Stimulated activated CD8-positive, alpha-beta memory T cell treated with anti-CD3 and anti-CD28 coated beads, Interleukin-7, amount 100 ng/mL, for 48 hours (primary cell): ENCODE data around the gene TMEM11.
A peak's percentile ranks its signal among the peaks of the same experiment; 100 is the strongest.
"Not testable (repeated sequence)": the region's sequence is repeated elsewhere in the genome, so short reads cannot be mapped to it uniquely, and the experiment has no call there.

ENCODE experiments used
- DNase-seq, 2 donors: peaks; one replicate each; pipeline ENCODE4 v3.0.0-alpha.2; 2020; ENCODE audit warnings: low read depth in 1 of 2; ENCODE audit errors: extremely low read depth in 1 of 2

The TMEM11 gene

DNA sequence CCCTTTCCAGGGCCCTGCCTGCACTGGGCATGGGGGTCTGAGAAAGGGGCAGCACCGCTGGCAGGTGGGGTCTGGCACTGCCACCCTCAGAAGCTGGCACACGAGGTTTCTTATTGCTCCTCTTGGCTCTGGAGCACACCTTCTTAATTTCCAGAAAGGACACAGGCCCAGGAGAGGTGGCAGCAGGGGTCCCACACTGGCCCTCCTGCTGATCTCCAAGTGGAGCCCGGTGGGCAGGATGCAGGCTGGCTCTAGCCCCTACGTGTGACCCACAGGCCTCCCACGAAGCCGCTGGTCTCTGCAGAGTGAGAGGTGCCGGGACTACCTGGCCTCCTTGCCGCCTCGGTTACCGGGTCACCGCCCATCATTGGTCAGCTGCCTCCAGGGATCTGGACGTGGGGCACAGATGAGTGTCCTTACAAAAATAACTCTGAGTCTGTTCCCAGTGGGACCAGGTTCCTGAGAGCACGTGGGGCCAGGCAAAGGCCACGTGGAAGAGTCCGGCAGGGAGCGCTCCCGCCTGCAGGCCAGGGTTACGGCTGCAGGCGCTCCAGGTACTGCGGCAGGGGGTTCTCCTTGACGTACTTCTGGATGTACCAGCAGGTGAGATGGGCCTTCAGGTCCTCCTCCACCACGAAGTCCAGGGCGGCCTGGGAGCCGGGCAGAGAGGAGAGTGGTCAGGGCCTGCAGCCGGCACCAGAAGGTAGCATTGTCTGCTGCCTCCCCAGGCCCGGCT, 29.0 kb upstream of the TMEM11 start:
- no peak for DNase-seq

DNA sequence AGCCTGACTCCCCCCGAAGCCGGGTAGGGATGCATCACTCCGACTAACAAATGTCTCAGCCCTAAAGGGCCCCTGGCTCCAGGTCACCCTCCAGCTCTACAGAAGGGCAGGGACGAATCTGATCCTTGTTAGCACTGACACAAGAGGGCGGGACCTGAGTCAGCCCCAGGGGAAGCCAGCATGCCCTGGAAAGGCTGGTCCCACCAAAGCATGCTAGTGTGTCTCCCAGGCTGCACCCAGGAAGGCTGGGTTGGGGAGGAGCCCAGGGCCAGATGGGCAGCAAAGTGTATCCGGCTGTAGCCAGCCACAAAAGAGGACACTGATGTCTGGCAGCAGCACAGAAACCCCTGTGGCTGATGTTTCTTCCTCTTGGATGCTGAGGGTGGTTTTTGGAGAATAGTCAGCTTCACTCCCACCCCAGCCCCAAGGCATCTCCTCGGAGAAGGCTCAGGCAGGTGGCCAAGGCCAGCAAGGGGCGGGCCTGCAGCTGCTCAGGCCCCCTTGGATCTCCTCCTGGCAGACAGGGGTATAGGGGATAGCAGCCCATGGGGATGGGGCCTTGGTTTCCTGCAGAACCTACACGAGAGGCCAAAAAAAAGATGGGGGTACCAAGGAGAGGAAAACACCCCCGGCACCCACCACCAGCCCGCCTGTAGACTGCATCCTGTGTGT, 28.2 kb upstream of the TMEM11 start:
- DNase-seq, result no peak

DNA sequence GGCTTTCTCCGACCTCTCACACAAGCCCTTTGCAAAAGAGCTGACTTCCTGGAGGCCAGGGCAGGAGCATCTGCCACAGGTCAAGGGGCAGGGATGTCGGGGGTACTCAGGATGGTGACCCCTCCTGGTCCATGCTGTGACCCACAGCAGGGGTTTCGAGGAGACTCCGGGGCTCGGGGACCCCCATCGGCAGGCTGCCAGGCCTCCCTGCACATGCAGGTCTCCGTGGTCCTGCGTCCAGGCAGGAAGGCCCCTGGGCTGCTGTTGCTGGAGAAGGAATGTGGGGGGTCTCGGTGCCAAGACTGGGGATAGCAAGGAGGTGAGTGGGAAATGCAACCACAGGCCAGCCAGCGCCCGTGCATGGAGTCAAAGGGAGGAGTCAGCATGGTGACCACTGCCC, 27.6 kb upstream of the TMEM11 start:
- DNase-seq, result no peak

DNA sequence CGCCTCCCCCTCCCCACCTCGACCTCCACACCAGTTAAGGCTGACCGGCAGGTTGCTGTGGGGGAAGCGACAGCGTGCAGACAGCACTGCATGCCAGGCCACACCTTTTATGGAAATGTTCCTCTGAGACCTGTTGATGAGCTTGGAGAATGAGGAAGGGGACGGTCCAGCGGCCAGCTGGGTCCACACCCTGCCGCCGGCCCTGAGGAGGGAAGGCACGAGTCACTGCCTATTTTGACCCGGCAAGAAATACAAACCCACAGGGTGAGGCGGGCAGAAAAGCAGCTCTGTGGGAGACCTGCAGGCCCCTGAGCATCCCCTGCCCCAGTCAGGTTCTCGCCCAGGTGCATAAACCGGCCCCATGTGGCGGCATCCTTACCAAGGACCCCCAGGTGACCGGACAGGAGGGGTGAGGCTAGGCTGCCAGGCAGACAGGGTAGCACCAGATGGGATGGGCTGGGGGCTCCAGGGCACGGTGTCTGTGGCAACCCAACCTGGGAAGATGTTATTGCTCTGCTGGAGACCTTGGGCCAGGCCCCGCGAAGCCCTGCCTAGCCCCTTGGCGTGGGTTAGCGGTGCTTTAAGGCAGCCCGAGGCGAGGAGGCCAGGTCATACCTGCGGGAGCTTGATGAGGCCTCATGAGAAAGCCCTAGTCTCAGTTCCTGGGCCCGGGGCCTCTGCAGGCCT, 26.6 kb upstream of the TMEM11 start:
- DNase-seq, result no peak

DNA sequence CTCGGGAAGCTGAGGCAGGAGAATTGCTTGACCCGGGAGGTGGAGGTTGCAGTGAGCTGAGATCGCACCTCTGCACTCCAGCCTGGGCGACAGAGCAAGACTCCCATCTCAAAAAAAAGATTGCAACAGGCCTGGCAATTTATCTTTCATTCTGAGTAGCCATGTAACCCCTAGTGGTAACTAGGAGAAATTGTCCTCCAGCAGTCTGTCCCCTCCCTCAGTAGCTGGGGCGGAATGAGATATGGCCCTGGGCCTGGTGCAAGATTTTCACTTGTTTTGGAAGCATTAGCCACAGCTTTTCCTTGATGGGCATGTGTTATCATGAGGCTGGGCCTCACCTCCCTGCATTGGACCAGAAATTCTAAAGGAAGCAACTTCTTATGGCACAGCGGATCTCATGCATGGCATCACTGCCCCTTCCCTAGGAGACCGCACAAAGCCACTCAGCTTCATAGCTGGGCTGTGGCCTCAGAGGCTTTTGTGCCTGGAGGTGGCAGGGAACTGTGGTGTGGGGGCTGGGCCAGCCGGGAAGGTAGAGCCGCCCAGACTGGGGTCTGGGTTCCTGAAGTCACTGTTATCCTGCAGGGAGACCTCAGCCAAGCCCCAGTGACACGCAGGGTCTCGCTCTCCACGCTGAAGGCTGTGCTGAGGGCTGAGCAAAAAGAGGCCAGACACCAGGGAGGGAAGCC, 25.9 kb upstream of the TMEM11 start:
- no peak for DNase-seq

DNA sequence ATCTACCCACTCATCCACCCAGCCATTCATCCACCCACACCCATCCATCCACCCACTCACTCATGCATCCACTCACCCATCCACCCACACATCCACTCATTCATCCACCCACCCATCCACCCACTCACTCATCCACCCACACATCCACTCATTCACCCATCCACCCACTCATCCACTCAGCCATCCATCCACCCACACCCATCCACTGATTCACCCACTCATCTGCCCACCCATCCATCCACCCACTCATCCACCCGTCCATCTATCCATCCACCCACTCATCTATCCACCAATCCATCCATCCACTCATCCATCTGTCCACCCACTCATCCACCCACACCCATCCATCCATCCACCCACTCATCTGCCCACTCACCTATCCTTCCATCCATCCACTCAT, 22.0 kb upstream of the TMEM11 start:
- DNase-seq, result no peak

DNA sequence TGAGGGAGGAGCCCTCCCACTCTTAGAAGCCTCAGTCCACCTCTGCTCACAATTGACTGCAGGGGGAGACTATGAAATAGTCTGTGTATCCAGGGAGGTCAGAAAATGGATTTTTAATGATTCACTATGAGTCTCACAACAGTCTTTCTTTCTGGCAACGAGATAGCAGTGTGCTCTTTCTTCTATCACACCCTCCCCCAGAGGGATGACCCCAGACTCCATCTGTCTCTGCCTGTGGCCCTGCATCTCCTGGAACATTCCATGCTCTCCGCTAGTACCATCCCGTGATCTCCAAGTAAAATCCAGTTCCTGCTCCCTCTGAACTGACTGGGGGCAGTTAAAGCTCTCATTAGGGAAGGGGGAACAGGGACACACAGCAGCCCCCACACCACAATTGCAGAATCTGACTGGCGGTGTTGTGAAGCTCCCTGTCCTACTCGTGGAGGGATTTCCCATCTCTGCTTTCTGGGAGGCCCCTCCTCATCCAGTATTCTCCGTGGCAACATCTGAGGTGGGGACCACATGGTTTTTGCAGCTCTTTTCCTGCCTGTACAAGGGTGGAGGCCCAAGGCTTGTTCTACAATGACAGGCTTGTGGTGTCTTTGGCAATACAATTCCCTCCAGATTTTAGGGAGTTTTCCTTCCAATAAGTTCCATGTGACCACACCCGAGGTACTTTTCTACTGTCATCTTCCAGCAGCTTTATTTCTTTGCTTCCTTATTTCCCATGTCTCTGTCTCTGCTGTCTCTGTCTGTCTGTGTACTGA, 19.8 kb upstream of the TMEM11 start:
- no peak for DNase-seq

DNA sequence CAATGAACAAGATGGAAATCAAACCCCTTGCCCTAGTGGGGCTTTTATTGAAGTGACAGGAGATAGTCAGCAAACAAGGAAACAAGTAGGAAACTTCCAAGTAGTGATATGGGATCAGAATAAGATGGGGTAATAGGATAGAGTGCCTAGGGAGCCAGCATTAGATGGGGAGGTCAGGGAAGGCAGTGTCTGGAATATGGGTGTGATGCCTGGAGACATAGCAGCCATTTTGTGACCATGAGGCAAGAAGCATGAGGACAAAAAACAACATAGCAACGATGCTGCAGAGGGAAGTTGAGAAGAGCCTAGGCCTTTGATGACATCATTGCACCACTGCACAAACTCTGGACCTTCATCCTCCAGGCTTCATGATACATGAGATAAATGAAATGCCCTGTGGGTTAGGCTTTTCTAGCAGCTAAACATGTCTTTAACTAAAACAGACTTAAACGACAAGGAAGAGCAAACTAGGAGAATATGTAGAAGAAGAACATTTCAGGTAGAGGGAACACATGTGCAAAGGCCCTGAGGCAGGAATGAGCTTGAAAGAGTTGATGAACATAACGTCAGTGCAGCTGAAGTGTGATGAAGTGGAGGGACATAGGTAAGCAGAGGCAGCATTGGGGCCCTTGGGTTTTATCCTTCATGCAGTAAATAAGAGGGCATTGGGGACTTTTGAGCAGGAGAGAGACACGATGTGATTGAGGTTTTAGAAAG, 18.2 kb upstream of the TMEM11 start:
- DNase-seq, result no peak

DNA sequence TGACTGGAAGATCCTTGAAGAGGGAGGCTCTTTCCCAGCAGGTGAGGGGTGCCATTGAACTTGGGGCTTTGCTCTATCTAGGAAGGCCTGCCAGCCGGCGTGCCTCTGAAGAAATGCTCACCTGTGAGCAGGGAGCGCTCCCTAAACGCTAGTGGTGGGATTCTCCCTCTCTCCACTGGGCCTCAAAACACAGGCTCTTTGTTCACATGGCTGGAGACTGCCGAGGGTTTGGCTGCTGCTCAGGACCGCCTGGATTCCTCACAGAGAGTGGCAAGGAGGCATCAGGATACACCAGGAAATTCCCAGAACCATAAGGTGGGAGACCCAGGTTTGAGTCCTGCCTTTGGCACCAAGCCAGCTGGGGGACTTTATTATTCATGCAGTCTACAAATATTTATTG, 17.6 kb upstream of the TMEM11 start:
- DNase-seq, result no peak

DNA sequence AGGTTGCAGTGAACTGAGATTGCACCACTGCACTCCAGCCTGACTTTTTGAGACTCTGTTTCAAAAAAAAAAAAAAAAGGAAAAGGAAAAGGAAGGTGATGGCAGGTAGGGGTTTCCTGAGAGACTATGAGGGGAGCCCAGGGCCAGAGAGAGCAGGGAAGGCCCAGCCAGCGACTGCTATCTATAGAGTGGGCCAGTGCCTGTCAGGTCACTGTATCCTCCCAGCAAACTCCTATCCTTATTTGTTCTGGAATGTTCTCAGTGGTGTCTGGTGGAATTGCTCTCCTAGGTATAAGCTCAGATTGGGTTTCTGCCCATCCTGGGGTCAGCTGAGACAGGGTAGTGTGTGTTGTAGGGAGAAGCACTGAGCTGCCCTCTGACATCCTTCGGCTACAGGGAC, 14.9 kb upstream of the TMEM11 start:
- DNase-seq, result no peak

DNA sequence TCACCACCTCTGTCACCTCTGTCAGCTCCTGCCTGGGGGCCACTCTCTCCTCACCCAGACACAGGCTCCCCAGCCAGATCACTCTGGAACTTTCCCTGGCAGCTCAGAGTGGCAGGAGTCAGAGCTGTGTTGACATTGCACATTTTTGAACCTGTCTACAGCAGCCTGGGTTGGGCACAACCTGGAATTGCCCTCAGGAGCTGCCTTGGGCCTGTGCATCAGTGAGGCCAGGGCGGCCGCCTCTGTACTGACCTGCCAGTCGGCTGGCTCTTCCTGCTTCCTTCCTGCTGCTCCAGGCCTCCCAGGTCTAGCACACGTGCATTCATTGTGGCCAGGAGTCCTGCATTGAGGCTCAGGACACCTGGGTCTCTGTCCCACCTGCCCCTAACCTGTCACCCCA, 14.2 kb upstream of the TMEM11 start:
- no peak for DNase-seq

DNA sequence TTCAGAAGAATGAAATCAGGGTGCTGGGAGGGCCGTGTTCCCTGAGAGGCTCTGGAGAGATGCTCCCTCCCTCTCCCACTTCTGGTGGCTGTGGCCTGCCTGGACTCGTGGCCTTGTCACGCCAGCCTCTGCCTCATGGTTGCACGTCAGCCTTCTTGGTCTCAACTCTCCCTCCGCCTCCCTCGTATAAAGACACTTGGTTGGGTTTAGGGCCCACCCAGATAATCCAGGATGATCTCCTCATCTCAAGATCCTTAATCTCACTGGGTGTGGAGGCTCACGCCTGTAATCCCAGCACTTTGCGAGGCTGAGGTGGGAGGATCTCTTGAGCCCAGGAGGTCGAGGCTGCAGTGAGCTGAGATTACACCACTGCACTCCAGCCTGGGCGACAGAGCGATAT, 13.3 kb upstream of the TMEM11 start:
- DNase-seq, result not testable (repeated sequence)

DNA sequence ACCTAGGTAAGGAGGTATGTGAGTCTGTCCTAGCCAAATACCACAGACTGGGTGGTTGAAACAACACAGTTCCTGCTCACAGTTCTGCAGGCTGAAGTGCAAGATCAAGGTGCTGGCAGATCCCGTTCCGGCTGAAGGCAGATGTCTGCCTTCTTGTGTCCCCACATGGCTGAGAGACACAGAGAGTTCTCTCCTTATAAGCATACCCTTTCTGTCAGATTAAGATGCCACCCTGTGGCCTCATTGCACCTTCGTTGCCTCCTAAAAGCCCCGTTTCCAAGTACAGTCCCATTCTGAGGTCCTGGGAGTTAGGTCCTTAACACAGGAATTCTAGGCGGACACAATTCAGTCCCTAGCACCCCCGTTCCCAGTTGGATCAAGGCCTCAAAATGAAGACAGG, 9.1 kb upstream of the TMEM11 start:
- no peak for DNase-seq

DNA sequence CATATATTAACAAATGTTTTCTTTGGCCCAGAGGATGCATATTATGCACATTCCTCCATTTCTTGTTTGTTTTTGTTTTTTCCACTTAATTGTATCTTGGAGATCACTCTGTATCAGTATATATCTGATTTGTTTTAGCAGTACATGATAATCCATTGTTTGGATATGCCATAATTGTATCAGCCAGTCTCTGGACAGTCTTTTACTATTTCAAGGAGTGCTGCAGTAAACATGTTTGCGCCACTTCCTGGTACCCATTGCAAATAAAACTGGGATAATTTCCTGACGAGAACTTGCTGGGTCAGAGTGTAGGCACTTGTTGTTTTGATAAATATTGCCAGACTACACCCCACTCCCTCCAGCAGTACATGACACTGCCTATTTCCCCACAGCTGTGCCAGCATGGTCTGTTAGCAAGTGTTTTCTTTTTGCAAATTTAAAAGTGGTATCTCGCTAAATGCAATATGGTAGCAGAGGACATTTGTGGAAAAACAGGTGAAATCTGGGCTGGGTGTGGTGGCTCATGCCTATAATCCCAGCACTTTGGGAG, 4.9 kb upstream of the TMEM11 start:
- no peak for DNase-seq

DNA sequence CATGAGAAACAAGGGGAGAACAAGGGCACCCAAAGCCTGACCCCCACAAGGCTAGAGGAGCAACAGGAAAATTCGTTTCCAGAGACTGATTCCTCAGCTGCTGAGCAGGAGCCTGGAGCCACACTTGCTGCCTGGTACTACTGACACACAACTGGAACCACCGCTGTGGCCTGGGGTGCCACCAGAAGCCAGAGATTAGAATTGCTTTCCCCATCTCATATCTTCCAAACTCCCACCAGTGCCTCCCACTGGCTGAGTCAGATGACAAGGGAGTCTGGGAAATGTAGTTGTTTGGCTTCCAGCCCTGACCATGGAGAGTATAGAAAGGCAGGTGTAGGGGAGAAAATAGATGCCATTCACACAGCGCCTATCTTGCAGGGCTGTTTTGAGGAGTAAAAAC, 4.1 kb upstream of the TMEM11 start:
- peak; percentile 7 to 56 for DNase-seq

DNA sequence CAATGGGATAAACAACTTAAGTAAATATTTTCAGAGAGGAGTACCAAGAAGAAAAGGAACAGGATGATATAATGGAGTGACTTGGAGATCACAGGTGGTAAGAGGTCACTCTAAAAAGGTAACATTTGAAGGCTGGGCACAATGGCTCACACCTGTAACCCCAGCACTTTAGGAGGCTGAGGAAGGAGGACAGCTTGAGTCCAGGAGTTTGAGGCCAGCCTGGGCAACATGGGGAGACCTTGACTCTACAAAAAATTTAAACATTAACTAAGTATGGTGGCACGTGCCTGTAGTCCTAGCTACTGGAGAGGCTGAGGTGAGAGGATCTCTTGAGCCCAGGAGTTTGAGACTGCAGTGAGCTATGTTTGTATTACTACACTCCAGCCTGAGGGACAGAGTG, 3.4 kb upstream of the TMEM11 start:
- DNase-seq, result no peak

DNA sequence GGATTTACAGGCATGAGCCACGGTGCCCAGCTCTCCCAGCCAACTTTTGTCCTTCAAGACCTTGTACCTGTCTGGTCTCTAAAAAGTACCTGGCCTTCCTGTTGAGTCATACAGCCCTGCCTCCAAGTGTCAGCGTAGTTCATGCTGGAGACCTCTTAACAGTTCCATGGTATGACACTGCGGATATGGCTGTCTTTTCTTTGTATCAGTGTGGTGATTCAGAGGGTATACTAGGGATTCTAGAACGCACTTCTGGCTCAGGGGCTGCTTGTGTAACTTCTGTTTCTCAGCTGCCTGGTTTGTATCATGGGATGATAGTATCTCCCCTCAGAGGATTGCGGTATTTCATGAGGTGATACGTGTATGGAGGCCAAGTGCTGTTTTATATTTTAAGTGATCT, 2.0 kb upstream of the TMEM11 start:
- DNase-seq, result no peak

DNA sequence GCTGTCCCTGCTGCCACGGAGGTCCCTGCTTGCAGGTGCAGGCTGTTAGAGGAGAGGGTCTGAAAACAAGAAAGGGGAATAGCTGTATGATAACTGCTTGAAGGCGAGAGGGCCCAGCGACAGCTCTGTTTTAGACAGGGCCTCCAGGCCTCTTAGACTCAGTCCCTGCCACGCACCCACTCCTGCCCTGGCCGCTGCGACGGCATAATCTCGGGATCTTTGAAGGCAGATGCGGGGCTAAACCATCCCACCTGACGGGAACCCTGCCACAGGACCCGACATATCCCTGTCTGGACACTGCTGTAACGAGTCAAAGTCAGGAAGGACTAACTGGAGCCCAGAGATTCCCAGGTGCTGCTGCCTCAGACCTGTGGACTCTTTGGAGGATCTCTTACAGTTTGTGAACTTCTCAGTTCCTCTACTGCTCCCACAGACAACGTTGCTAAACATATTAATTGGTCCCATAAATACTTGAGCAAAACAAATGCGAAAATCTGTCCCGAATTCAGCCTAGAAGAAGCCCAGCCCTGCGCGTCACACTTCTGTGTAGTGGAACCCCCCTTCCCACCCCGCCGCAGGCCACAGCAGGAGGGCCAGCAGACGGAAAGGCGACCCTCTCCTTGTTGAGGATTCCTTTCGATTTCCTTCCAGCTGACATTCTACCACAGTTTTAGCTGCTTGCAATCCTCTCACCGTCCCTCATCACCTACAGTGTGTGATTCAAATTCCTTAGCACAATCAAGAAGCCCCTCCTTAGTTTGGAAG, 998 bp upstream of the TMEM11 start:
- DNase-seq, result no peak

DNA sequence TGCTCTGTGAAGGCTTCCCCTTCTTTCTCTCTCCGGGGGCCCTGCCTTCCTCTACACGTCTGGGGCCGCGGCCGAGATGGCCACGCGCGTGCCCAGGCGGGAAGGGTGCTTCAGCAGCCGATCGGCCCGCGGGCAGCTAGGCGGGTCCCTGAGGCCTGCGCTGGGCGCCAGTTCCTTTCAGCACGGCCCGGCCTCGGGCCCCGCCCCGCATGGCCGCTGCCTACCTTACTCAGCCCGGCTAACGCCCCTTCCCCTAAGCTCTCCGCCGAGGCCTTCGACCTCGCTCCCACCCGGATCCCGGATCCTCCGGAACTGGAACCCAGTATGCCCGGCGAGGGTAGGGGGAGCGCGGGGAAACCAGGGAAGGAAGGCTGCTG, 335 bp downstream of the TMEM11 start:
- peak in 1 of 2 donors; percentile 9 for DNase-seq
